SK-N-SH (cell line): ENCODE measurements around the gene IFNA8.

ENCODE experiments used
- EZH2phosphoT487 ChIP-seq: fragments of 200-600 bp; sonication (generic); IDR thresholded peaks from 2 replicates; pipeline ENCODE4 v1.6.1; 2017; ENCODE audit warnings: low read depth, mixed run types, mild to moderate bottlenecking, antibody characterized with exemption, moderate library complexity, borderline replicate concordance
- GABPA ChIP-seq: IDR thresholded peaks from 2 replicates; pipeline ENCODE4 v1.4.0; 2012; ENCODE audit warnings: low read depth, mild to moderate bottlenecking
- SMC3 ChIP-seq: IDR thresholded peaks from 2 replicates; pipeline ENCODE4 v1.6.1; 2012; ENCODE audit warnings: low read depth, low read length, improper control_type of control experiment
- TF ChIP-seq, protein P1 (sequence below): fragments of 200-600 bp; sonication (generic); IDR thresholded peaks from 2 replicates; pipeline ENCODE4 v1.6.1; 2017; ENCODE audit warnings: antibody characterized with exemption, mild to moderate bottlenecking, moderate library complexity

DNA sequence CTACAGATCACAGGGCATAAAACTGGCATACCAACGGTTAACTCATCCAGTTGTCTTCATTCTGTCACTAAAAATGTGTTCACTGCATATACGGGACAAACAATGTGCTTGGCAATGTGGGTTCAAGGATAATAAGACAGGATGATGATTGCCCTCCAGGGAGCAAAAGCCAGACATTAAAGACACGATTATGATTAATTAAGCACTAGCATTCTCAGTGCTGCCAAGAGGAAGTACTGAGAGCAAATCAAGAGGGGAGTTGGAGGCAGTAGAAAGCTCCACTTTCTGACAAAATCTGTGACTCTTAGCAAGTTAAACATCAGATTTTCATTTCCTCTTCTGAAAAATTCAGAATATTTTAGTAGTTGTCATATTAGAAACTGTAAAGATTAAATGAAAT, 9.0 kb upstream of the IFNA8 start:
- no peak for TF ChIP-seq EZH2phosphoT487
- TF ChIP-seq, protein P1, sequence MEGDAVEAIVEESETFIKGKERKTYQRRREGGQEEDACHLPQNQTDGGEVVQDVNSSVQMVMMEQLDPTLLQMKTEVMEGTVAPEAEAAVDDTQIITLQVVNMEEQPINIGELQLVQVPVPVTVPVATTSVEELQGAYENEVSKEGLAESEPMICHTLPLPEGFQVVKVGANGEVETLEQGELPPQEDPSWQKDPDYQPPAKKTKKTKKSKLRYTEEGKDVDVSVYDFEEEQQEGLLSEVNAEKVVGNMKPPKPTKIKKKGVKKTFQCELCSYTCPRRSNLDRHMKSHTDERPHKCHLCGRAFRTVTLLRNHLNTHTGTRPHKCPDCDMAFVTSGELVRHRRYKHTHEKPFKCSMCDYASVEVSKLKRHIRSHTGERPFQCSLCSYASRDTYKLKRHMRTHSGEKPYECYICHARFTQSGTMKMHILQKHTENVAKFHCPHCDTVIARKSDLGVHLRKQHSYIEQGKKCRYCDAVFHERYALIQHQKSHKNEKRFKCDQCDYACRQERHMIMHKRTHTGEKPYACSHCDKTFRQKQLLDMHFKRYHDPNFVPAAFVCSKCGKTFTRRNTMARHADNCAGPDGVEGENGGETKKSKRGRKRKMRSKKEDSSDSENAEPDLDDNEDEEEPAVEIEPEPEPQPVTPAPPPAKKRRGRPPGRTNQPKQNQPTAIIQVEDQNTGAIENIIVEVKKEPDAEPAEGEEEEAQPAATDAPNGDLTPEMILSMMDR: no peak
- no peak for TF ChIP-seq GABPA
- no peak for TF ChIP-seq SMC3
